ENCODE results near the gene ICOSLG. TPM values are rescaled to one million over a fixed set of nuclear protein-coding genes. Genes with fewer than 3 reads are reported as not detected.
A peak's percentile ranks its signal among the peaks of the same experiment; 100 is the strongest.
"Not testable (repeated sequence)": the region's sequence is repeated elsewhere in the genome, so short reads cannot be mapped to it uniquely, and the experiment has no call there.

The ICOSLG gene
- total RNA-seq, 1 donor: 4.3 TPM

- DNase-seq (ENCODE audit: low read depth in 2 of 3, low spot score in 2 of 3): not testable (repeated sequence)
Measured at GRCh38 chr21:44227614-44228013, 13.1 kb downstream of the ICOSLG start.

- not testable (repeated sequence) for DNase-seq (ENCODE audit: low read depth in 2 of 3, low spot score in 2 of 3)
Measured at GRCh38 chr21:44225605-44226004, 15.1 kb downstream of the ICOSLG start.

DNA sequence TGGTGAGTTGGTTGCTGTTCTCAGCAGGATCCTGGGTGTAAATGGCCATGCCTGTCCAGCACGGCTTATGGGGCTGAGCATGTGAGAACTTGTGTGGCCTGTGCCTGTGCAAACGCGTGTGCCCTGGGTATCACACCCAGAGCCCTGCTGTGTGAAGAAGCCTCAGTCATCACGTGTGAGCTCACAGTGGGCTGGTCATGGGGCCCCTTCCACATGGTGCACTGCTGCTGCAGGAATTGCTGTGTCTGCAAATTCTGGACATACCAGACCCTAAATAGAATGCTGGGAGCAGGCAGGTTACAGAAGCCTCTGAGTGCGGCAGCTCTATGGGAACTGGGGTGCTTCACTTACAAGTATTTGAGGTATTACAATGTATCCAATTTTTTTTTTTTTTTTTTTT is 17.4 kb downstream of the ICOSLG start:
- DNase-seq (ENCODE audit: low read depth in 2 of 3, low spot score in 2 of 3): not testable (repeated sequence)

GRCh38 chr21:44220674-44221073 is 20.1 kb downstream of the ICOSLG start:
- DNase-seq (ENCODE audit: low read depth in 2 of 3, low spot score in 2 of 3): not testable (repeated sequence)

- DNase-seq (ENCODE audit: low read depth in 2 of 3, low spot score in 2 of 3): not testable (repeated sequence)
Measured at GRCh38 chr21:44218461-44218860, 22.3 kb downstream of the ICOSLG start.

DNA sequence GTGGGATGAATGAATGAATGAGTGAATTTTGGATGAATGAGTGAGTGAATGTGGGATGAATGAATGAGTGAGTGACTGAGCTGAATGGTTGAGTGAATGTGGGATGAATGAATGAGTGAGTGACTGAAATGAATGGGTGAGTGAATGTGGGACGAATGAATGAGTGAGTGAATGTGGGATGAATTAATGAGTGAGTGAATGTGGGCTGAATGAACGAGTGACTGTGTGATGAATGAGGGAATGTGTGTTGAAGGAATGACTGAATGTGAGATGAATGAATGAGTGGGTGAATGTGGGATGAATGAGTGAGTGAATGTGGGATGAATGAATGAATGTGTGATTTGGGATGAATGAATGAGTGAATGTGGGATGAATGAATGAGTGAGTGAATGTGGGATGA is 28.8 kb downstream of the ICOSLG start:
- DNase-seq (ENCODE audit: low read depth in 2 of 3, low spot score in 2 of 3): not testable (repeated sequence)

DNA sequence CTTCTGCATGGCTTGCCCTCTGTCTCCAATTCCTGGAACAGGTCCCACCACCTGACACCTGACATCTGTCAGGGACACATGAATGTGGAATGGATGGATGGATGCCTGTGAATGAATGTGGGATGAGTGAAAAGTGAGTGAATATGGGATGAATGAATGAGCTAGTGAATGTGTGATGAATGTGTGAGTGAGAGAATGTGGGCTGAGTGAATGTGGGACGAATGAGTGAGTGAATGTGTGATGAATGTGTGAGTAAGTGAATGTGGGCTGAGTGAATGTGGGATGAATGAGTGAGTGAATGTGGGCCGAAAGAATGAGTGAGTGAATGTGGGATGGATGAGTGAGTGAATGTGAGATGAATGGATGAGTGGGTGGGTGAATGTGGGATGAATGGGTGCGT is 29.2 kb downstream of the ICOSLG start:
- not testable (repeated sequence) for DNase-seq (ENCODE audit: low read depth in 2 of 3, low spot score in 2 of 3)

DNA sequence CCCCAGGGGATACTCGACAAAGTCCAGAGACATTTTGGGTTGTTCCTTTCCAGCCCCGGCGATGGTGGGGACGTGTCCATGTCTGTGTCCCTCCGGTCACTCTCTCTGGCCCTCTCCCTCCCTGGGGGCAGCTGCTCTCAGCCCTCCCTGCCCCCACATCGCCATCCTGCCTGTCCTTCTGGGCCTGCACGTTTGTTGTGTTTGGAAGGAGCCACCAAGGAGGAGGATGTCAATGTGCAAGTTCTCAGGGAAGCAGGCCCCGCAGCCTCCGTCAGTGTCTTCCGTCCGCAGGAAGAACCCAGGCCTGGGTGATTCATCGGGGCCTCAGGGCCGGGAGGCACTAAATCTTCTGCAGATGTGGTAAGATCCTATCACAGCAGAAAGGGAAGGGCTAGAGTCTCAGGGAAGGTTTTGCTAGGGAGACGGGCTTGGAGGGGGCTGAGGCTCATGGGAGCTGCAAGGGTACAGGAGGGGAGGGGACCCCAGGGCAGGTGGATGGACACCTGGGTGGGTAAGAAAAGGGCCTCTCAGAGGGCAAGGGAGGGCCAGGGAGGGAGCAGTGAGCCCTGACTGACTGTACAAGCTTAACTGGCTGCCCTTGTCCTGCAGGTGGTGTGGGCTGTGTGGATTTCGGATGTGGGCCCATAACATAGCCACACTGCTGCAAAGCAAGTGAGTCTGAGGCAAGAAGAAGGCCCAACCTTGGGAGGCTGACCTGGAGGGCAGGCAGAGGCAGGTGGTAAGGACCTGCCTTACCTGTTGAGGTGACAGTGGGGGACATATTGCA is 32.7 kb downstream of the ICOSLG start:
- peak in 1 of 3 donors; percentile 3 for DNase-seq (ENCODE audit: low read depth in 2 of 3, low spot score in 2 of 3)

DNA sequence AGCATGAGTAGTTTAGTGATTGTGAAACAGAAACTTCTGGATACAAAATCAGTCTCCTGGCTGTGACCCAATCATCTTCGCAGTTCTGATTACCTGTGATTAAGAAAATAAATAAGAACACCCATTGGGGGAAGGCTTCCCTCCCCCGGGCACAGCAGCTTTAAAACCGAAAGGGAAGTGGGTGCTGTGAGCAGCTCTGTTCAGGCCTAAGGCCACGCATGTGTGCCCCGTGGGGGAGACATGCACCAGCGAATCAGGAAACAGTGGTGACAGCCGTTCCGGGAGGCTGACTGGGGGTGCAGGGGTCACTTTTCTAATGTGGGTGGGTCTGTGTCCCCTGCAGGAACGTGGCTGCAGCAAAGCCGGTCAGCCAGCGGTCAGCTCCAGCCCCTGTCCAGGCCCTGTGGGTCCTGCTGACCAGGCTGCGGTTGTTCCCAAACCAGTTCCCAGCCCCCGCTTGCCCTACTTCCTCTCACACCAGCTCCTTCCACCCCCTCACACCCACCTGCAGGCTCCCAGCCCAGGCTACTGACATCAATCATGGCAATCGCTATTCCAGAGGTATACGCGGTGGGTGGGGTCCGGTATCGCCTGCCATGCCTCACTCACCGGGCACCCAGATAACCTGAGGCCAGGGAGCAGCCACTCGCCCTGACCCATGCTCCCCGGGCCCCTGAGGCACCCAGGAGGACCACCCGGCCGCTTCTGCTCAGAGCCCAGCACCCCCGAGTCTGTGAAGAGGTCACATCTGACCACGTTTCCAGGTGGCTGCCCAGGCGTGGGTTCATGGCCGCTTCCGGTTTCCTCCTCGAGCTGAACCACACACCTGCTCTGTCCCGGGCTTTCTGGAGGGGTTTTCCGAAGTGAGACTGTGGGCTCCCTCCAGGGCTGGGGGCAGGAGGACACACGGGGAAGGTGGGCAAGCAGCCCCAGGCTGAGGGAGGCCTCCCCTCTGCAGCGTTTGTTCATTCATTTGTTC is 33.8 kb downstream of the ICOSLG start:
- not testable (repeated sequence) for DNase-seq (ENCODE audit: low read depth in 2 of 3, low spot score in 2 of 3)

DNA sequence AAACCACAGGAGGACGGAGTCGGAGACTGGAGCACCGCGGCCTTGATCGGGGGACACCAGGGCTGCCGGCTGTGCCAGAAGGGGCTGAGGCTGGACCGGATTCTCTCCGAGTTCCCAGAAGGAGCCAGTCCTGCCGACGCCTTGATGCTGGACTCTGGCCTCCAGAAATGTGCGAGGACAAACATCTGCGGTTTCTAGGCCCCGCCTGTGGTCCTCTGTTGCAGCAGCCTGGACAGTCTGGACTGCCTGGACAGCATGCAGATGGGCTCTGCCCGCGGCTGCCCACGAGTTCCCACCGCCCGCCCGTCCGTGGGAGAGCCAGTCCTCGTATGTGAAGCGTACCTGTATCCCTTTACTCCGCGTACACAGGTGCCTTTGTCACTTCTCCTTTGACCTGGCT is 34.6 kb downstream of the ICOSLG start:
- DNase-seq (ENCODE audit: low read depth in 2 of 3, low spot score in 2 of 3): not testable (repeated sequence)

DNA sequence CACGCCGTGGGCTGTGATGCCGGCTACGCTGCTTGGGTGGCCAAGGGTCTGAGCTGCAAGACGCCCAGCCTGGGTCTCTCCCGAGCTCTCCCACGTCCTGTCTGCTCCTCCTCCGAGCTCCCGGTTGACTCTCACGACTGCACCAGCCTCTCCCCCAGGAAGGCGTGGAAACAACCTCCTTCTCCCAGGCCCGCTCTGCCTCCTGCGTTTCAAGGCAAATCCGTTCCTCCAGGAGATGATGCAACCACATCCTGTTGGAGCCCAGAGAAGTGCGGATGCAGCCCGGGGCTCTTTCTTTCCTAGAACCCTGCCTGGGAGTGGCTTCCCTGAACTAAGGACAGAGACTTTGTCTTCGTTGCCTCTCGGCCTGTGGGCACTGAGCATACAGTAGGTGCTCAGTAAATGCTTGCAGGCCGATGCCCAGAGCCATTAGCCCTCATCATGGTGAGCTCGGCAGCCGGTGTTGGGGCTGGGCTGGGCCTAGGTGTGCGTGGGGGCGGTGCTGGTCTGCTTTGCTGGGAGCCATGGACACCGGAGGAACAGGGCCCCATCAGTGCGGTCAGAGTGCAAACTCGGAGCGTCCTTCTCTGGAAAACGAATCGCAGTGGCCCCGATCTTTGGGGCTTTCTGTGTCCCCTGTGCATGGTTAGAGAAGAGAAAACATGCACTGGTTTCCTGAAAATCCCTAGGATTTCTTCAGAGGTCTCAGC is 38.0 kb downstream of the ICOSLG start:
- DNase-seq (ENCODE audit: low read depth in 2 of 3, low spot score in 2 of 3): not testable (repeated sequence)

DNA sequence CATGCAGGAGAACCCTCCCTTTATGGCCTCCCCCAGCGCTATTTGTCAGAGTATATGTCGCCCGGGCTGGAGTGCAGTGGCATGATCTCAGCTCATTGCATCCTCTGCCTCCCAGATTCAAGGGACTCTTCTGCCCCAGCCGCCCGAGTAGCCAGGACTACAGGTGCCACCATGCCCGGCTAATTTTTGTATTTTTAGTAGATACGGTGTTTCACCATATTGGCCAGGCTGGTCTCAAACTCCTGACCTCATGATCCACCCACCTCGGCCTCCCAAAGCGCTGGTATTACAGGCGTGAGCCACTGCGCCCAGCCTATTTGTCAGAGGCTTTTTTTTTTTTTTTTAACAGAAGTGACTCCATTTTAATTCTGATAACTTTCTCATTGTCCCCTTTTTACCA is 40.7 kb downstream of the ICOSLG start:
- DNase-seq (ENCODE audit: low read depth in 2 of 3, low spot score in 2 of 3): not testable (repeated sequence)

GRCh38 chr21:44199448-44199847 is 41.3 kb downstream of the ICOSLG start:
- DNase-seq (ENCODE audit: low read depth in 2 of 3, low spot score in 2 of 3): no peak

DNA sequence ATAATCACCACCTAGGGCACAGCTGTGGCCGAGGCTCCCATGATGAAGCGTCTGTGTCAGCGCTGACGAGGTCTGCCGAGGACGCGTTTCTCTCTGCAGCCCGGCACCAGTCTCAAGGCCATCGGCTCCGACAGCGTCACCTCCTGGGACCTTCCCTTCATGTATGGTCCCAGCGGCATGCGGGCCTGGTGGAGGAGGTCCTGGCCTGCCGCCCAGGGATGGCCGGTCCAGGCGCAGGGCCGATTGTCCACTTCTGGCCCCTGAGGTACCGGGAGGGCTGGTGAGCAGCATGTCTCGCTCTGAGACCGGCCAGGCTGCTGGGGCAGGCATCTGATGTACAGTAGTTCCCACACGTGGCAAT is 43.6 kb downstream of the ICOSLG start:
- not testable (repeated sequence) for DNase-seq (ENCODE audit: low read depth in 2 of 3, low spot score in 2 of 3)

DNA sequence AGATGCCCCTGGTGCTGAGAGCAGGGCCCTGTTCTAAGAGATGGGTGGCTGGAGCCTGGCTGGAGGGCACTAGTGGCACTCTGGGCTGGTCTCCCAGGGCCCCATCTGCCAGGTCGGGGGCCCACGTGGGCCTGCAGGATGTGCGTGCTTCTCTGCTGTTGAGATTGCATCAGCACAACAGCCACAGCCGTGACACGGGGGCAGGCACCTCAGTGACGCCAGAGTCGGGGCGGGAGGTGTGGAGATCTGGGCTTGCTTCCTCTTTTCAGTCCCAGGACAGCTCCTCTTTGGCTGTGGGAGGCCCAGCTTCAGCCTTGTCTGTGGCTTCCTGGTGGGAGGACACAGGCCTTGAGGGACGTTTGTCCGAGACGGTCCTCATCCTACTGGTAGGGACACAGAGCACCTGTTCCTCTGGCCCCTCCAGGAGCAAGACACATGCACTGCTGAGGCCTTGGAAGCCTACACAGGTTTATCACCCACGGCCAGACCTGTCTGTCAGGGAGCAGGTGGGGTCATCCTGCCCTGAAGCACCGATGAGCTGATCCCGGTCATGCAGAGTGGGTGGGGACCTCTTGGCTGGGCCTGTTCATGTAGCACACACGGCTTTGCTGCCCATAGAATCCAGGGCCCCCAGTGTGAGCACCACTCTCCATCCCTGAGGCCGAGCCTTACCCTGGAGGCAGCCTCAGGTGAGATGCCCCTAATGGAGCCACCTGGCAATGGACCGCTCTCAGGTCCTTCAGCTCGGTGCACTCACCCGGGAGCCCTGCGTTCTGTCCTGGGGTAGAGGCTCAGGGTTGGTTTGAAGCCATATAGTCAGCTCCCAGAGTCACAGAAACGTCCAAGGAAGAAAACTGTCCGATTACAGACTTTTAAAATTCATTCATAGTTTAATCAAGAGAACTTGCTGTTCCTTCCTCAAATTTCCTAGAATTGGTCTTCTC is 44.3 kb downstream of the ICOSLG start:
- peak in 2 of 3 donors; percentile 74 to 88 for DNase-seq (ENCODE audit: low read depth in 2 of 3, low spot score in 2 of 3)

- not testable (repeated sequence) for DNase-seq (ENCODE audit: low read depth in 2 of 3, low spot score in 2 of 3)
Measured at GRCh38 chr21:44194888-44195287, 45.9 kb downstream of the ICOSLG start.

DNA sequence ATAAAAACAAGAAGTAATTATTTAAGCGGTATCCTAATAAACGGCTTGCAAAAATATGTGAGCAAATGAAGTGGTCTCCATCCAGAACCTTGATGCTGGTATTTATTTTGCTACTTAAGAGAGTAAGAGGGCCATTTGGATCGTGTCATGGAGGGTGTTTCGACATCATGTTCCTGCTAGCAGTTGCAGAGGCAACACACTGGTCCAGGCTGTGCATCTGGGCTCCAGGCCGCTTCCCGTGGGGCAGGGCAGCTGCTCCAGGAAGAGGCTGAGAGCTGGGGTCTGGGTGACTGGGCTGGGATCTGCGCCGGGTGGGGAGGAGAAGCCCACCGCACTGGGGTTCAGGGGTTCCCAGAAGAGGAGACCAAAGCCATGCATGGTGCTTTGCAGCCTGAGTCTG is 46.3 kb downstream of the ICOSLG start:
- not testable (repeated sequence) for DNase-seq (ENCODE audit: low read depth in 2 of 3, low spot score in 2 of 3)

DNA sequence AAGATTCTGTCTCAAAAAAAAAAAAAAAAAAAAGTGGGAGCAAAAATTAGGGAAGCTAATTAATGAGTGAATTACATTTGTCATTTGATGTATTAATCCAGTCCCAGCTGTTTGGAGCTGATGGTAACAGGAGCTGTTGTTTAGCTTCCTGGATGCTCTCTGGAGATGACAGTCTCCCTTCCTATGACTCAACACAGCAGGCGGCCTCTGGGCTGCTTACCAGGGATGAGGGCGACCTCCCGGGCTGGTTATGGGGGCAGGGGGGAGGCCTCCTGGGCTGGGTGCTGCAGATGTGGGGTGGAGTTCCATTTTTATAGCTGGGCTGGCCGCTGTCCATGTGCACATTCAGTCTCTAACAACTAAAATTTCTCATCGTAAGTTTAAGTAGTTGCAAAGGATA is 47.6 kb downstream of the ICOSLG start:
- DNase-seq (ENCODE audit: low read depth in 2 of 3, low spot score in 2 of 3): not testable (repeated sequence)

- not testable (repeated sequence) for DNase-seq (ENCODE audit: low read depth in 2 of 3, low spot score in 2 of 3)
Measured at GRCh38 chr21:44190349-44191271, 50.1 kb downstream of the ICOSLG start.

Data from hematopoietic multipotent progenitor cell (in vitro differentiated cells).